Jurkat, Clone E6-1 (cell line): ENCODE measurements around the gene POF1B.

Experiments used
- DNase-seq: peaks from one replicate; pipeline ENCODE4 v3.0.0-alpha.2; 2011; ENCODE audit warnings: low read depth, low spot score
- H3K4me3 ChIP-seq: 2 replicates; pipeline ENCODE4 v1.5.1; 2011; ENCODE audit warnings: mild to moderate bottlenecking, low read length, control low read depth, moderate library complexity

The POF1B gene

GRCh38 chrX:85244450-85245211, 134.8 kb downstream of the POF1B start:
- H3K4me3 ChIP-seq: peak overlapping the region; percentile 79
- peak; percentile 18 for DNase-seq

GRCh38 chrX:85243761-85244449, 135.6 kb downstream of the POF1B start, which contains the start of the genes SATL1 and ZNF711:
Gene SATL1 (minus strand): TSS chrX:85243779. CDS start chrX:85108968, 134,811 bp downstream.
Gene ZNF711 (plus strand): TSS chrX:85243991. CDS start chrX:85247573, 3,582 bp downstream.
- DNase-seq: peak; percentile 65
- H3K4me3 ChIP-seq: peak within 1 kb of the TSS; percentile 79

- DNase-seq: no peak
- peak overlapping the region; percentile 79 for H3K4me3 ChIP-seq
Measured at GRCh38 chrX:85243155-85243554, 136.3 kb downstream of the POF1B start.
